ENCODE data around the gene LIF.

Gene LIF

DNA sequence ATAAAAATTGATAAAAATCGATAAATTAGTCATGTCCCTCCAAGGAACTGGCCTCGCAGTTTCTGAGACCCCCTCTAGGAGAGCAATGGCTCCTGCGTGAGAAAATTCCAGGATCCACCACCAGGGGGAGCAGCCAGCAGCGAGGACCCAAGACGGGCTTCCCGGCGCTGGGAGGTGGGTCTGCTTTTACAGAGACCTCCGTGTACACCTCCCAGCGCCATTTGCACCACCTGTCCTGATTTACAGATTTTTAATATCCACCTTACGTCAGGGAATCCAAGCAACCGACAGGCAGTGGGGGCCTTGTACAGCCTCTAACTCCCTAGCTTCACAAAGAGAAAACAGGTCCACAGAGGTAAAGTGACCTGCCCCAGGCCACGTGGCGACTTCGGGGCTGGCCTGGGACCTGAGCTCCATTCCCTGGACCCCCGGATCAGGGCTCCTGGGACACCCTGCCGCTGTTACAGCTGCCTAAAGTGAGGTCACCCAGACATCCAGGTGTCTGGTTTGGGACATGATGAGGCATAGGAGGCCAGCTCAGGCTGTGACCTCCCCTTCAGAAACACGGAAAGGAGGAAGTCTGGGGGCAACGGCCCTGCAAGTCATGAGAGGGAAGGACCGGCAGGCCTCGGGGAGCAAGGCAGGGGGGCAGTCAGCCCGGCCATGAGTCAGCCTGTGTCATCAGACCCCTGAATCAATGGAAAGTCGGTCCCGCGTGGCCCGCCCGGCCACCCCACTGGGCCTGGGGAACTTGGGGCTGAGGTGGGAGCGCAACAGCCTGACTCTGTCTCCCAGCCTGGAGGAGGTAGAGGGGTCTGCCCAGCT, 16.6 kb upstream of the LIF start:
- DNase-seq, result peak; percentile 91

DNA sequence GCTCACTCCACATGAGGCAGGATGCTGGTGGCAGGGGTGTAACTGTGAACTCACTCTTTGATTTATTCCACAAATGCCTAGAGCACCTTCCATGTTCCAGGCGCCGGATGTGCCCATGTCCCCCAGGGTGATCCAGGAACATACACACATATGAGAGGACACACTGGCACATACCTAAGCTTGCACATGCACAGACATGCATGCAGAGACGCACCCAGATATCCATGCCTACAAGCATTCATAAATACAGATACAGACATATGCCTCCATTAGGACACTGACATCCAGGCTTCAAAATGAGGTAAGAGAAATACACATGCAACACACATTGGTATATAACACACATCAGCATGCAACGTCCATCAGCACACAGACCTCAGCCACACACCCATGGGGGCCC, 15.6 kb upstream of the LIF start:
- DNase-seq, result peak; percentile 8

DNA sequence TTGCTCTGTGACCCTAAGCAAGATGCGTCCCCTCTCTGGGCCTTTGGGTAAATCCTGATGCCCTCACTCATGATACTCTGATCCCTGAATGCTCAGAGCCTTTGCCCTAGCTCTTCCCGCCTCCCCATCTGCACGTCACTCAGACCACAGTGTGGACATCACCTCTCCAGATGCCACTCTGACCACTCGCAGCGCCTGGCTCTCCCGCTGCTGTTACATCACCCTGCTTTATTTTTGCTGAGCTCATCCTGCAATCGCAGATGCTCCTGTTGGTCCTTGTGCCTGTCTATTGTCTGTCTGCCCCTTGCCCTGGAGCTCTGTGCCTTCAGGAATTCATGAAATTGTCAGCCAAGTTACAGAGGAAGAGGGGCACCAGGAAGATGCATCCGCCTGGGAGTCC, 14.6 kb upstream of the LIF start:
- peak; percentile 71 for DNase-seq

DNA sequence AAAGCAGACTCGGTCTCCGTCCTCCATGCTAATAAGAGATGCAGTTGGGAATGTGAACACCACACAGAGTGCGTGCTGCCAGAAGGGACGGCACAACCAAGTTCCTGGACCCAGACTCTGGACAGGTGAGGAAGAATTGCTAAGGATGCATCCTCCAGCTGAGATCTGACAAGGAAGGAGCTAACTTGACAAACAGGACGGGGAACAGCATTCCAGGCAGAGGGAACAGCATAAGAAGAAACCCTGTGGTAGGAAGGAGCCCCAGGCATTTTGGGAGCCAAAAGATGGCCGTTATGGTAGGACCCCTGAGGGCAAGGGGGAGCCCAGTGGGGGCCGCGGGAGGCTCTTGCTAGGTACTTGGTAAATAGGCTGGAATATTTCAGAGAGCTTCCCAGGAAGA, 14.1 kb upstream of the LIF start:
- peak; percentile 12 for DNase-seq

DNA sequence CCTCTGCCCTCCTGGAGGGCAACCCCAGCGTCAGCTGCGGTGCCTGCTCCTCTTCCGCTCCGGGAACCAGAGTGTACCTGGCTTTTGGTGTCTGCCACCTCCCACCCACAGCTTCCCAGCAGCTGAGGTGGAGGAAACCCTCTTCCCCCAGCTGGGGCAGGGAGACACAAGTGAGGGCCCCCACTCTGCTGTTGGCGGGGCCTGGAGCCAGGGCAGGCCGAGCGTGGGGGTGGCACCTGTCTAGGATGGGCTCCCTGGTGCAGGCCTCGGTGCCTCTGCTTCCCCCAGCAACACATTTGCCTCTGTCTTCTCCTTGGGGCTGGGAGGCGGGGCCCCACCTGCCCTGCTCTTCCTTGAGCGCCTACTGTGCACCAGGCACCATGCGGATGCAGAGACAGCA, 13.7 kb upstream of the LIF start:
- DNase-seq, result peak; percentile 9

DNA sequence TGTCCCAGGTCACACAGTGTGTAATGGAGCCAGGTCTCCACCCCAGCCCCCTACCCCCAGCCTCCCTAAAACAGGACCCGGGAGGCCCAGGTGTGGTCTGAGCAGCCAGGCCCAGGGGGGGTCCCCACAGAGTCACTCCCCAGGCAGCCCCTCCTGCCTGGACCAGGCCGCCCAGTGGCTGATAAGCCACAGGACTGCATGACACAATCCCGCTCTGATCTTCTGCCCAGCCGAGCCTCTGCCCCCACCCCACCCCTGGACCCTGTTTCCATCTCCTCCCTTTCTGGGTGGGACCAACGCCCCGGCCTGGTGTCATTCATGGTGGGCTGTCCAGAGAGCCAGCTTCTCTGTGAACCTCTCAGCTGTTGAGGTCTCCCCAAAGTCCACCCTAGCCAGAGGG, 7.8 kb upstream of the LIF start:
- DNase-seq, result peak; percentile 40

DNA sequence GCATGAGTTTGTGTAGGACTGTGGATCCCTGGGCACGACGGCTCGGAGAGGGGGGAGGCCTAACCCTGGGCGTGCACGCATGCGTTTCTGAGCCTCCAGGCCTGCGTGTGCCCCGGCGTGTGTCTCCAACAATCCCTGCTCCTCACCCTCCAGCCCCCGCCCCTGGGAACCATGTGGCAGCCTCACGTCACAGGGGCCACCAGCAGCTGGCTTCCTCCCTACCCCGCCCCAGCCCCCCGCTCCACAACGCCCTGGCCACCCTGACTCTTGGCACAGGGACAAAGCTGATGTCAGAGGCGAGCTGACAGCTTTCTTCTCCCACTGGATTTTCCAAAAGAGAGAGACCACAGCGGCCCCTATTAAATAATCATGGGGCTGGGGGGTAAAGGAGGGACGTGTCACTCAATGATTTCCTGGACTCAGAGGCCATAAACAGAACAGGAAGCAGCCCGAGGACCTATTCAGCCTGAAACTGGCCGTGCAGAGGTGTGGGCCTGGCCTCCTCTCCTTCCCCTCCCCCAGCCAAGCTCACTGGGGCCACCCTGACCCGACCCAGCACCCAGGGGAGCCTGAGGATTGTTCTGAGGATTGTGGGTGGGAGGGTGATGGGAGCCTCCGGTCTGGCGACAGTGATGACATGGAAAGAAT, 6.8 kb upstream of the LIF start:
- DNase-seq, result peak; percentile 63

DNA sequence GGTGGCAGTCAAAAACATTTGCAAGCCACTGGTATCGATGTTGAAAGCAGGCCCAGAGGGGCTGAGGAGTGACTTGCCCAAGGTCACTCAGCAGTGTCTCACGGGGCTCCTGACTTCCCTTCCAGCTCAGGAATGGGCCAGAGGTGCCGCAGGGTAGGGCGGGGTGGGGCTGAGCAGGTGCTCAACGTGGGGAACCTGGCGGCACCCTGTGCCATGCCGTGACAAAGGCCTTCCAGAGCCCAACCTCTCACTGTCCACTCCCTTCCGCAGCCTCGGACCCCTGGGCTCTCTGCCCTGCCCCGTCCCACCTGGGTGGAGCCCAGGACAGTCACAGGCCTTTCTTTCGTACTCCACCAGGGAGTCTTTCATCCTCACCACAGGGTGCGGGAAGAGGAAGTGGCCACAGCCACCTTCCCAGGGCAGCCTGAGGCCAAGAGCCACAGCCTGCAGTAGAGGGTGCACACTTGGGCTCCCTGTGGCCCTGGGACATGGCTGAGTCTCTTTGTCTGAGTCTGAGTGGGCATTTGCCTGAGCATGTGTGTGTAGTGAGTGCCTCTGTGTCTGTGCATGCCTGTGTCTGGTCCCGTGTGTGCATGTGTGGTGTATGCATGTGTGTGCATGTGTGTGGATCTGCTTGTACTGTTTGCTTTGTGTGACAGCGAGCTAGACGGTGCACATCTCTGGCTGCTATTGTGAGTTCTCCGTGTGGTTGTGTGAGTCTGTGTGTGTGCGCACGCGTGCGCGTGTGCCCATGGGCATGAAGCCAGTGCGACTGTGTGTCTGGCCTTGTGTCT, 6.0 kb upstream of the LIF start:
- peak; percentile 57 for DNase-seq

DNA sequence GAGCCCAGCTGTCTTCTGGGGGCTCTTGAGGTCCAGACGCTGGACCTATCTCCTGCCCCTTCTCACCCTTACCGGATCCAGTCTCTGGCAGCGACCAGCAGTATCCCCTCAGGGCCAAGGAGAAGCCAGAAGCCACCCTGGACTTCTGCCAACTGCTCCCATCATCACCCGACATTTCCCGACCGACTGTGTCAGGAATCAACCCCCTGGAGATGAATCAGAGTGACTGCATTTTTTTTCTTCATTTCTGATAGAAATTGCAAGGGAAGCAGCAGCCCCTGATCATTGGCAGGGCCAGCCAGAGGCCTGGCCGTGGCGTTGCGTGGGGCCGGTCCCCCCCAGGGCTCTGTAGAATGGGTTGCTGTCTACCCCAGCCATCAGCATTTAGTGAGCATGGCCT, 5.2 kb upstream of the LIF start:
- DNase-seq, result no peak

DNA sequence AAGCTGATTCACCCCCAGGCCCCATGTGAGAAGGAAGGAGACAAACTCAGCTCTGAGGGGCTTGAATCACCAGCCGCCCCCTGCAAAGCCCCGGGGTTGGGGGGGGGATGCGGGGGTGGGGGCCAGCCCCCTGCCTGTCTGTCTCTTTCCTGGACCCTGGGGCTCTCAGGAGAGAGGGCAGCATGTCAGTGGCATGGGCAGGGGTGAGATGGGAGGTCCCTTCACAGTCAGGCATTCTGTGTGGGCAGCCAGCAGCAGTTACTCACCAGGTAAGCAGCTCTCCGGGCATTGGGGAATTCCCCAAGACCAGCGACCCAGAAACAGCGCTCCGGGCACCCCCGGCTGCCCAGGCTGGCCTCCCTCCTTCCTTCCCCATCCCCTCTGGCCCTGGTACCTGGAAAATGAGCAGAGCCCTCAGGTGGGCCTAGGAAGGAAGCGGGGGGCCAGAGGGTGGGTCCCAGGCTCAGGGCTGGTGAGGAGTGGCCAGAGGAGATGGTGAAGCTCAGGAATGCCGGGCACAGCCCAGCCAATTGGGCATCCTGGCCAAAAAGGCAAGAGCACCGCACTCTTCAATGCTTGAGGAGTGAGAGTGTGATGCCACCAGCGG, 4.2 kb upstream of the LIF start:
- no peak for DNase-seq

DNA sequence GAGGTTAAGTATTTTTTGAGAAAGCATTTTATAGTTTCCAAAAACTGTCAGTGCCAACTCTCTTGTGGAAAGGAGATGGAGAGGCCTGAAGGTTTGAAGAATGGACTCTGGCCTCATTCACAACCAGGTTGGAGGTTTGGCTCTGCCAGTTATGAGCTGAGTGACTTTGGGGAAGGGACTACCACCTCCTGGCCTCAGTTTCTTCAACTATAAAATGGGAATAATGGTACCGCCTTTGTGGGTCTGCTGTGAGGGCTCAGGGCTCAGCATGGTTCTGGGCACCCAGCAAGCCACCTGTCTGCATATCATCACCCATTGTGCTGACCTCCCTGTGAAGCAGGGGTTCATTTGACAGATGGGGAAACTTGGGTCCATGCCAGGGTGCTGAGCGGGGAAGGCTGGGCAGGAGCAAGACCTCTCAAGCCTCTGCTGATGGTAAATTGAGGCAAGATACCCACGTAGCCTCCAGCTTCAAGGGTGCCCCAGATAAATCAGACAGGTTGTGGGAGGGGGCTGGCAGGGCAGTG, 3.5 kb upstream of the LIF start:
- no peak for DNase-seq

DNA sequence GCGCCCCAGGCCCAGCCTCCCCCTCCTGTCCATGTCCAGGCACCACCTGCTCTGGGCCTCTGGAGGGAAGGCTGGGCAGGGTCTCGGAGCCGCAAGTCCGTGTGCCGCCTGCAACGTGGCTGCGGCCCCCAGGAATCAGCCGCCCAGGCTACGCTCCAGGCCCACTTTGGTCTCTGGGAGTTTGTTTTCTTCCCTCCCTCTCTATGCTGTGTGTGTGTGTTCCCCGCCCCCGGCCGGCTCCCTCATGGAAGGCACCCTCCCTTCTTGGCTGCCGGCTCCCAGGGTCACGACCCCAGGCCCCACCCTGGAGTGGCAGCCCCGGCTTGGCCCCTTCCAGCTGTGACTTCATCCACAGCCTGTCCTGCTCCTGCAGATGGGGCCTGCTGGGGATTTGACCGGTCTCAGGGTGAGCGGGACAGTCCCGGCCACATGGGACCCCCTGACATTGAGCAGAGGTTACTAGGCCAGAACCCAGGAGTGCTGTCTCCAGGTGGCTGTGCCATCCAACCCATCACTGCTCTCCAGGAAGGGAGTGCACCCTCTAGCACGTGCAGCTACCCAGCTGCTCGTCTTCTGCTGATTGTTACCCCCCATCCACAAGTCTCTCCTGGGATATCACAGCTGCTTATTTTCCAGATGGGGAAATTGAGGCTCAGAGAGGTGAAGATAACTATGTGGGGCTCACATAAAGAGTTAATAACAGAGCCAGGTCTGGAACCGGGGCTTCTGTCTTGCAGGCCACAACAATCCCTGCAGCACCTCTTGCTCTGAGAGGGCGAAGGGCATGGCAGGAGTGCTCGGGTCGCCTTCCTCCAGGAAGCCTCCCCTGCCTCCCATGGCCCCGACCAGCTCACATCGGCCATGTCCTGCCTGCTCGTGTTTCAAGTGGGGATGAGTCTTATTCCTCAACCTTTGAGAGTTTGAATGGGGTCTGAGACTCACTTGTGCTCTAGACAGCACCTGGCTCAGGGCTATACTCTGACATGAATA, 2.8 kb upstream of the LIF start:
- DNase-seq, result no peak

DNA sequence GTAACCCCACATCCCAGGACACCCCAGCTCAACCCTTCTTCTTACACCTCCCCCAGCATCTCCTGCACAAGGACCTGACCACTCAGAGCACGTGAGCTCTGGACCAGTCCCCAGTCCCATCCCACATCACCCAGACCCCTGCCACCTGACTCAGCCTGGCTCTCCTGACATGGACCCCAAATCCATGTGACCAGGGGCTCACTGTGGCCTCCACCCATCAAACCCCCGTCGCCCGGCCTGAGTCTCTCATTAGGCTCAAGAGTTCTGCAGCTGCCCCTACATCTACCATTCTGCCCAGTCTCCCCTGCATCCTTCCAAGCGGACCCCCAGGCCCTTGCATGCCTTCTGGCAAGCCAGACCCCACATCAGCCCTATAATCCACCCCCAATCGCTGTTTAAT, 1.9 kb upstream of the LIF start:
- DNase-seq, result no peak

DNA sequence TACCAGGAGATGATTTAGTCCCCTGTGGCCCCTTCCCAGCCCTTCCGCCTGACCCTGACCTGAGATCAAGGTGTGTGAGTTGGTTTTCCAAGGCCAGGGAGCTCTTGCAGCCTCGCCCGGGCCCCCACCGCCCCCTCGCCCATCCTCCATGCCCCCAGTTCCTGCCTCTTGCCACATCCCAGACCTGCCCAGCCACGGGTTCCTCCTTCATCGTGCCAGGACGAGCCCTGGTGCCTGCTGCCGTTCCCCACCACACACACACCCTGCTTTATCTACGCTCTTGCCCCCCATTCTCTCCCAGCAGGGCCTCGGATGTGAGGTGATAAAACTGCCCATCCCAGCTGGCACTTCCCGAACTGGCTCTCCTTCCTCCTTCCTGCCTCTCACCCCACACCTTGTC, 1.4 kb upstream of the LIF start:
- DNase-seq, result peak; percentile 57

DNA sequence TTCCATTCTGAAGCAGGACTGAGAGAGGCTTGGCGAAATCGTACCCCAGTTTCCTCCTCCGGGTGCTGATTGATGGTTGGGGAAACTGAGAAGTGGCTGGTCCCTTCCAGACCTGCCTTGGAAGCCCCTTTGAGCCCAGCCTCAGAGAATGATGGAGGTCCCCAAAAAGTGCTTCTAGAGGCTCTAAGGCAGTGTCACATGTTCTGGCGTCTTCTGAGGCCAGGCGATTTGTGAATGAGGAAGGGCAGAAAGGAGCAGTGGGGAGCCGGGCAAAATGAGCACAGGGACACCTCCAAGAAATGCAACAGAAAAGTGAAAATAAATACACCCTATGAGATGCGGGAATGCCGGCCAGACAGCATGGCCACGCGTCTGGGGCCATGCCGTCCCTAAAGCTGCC, 1.0 kb upstream of the LIF start:
- peak; percentile 48 for DNase-seq

DNA sequence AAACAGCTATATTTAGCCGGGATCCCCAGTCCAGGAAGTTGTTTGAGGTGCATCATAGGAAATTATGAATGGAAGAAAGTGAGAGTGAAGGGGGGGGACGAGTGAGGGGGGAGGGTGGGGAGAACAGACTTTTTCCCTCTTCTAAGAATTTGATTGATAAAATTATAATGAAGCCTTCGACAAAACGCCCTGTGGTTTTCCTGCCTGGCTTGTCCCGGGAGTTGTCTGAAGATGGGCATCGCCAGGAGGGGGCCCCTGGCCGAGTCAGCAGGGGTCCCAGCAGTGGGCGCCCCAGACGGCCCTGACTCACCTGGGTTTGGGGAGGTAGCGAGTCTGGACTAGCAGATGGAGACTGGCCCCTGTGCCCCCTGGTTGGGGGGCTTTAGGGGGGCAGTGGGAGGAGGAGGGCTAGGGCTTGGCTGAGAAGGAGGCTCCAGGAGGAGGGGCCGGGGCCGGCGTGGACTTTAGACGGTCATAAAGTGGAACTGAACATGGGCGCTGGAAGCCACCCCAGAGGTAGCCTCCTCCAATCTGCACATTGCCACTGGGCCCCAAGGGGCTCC, 336 bp upstream of the LIF start:
- no peak for DNase-seq

DNA sequence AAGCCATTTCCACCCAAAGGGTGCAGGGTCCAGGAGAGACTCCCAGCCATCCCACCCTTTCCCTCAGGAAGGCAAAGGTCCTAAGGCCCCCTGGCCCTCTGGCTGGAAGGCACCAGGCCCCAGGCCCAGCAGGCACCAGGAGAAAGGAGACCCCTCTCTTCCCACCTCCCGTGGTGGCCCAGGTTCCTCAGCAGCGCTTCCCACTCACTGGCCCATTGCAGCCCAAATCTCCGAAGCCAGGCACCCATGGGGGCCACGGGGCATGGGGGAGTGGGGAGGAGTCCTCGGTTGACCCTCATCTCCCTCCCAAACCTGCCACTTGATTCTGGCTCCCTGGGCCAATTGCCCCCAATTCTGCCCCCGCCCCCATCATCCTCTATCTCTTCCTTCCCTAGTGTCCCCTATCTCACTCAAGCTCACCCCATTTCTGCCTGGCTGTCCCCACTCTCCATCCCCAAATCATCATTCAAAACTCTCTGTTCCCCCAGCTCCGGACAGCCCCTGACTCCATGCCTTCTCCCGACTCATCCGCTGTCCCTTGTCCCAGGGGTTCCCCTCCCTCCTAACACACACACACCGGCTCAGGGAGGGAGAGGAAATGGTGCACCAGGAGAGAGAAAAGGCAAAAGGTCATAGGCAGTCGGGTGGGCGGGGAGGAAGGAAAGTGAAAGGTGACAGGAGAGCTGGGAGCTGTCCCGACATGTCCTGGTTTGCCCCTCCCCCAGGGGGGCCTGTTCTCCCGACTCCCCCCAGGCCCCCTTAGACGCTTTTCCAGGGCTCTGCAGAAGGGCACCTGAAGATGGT, 1.2 kb downstream of the LIF start:
- no peak for DNase-seq

DNA sequence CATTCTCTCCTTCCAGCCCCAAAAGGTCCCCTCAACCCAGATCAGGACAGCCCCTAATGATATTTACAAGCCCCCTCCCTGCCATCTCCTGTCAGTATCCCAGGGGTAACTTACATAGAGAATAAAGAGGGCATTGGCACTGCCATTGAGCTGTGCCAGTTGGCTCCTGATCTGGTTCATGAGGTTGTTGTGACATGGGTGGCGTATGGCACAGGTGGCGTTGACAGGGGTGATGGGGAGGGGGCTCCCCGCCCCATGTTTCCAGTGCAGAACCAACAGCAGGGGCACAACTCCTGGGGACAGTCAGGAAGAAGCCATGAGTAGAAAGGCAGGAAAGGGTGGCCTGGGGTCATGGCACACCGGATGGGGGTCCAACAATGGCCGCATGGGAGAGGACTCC, 1.9 kb downstream of the LIF start:
- no peak for DNase-seq

DNA sequence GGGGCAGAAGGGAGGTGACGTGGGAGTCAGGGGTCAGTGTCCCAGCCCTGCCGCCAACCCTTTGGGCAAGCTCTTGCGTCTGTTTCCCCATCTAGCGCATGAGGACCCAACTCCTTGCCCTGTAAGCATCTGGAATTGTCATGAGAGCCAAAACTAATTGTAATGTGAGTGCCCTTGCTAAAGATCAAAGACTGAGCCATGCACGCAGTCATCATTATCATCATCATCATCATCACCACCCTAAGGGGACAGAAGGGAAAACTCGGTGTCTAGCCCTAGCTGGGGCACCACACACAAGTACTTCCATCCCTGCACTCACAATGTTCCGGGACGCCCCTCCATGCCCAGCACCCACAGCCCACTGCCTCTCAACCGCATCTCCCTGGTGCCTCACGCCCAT, 2.5 kb downstream of the LIF start:
- DNase-seq, result no peak

DNA sequence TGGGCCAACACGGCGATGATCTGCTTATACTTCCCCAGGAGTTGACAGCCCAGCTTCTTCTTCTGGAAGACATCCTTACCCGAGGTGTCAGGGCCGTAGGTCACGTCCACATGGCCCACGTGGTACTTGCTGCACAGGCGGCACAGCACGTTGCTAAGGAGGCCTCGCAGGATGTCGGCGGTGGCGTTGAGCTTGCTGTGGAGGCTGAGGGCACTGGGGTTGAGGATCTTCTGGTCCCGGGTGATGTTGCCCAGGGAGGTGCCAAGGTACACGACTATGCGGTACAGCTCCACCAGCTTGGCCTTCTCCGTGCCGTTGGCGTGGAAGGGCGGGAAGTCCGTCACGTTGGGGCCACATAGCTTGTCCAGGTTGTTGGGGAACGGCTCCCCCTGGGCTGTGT, 2.9 kb downstream of the LIF start:
- no peak for DNase-seq

Measured in hematopoietic multipotent progenitor cell treated with erythropoietin and hydrocortisone succinate and interleukin-3 and kit ligand, for 4 days (in vitro differentiated cells).